Psoas muscle (tissue), 8 donors: Measurements from ENCODE around the gene CASKIN1. TPM values are rescaled to one million over a fixed set of nuclear protein-coding genes. Genes with fewer than 3 reads are reported as not detected.

Experiments used
- ATAC-seq, 4 donors: fragments of 200-7000 bp; cut with Tn5 transposase; one replicate each; pipeline ENCODE4 v1.9.1; 2020; ENCODE audit warnings: moderate library complexity in 3 of 4, mild to moderate bottlenecking in 2 of 4
- DNase-seq, 2 donors: peaks; one replicate each; pipeline ENCODE4 v3.0.0-alpha.2; 2020
- H3K27ac ChIP-seq: fragments of 200-600 bp; one replicate; pipeline ENCODE4 v1.8.0; 2022
- H3K27me3 ChIP-seq, 3 donors: fragments of 200-600 bp in 1 of 3; one replicate each; pipeline versions ENCODE4 v1.6.1 to v1.8.0; 2013 to 2022; ENCODE audit warnings: low read length in 2 of 3, mild to moderate bottlenecking in 2 of 3, moderate library complexity in 1 of 3; ENCODE audit not compliant: insufficient read depth in 3 of 3
- H3K36me3 ChIP-seq, 2 donors: fragments of 200-600 bp in 1 of 2; one replicate each; pipeline versions ENCODE4 v1.6.1 to v1.8.0; 2013 to 2022; ENCODE audit warnings: low read depth in 1 of 2, mild to moderate bottlenecking in 1 of 2, moderate library complexity in 1 of 2; ENCODE audit not compliant: insufficient read depth in 1 of 2
- H3K4me1 ChIP-seq: fragments of 200-600 bp; one replicate; pipeline ENCODE4 v1.8.0; 2022
- H3K4me3 ChIP-seq: fragments of 200-600 bp; one replicate; pipeline ENCODE4 v1.8.0; 2022; ENCODE audit warnings: mild to moderate bottlenecking
- H3K9me3 ChIP-seq: fragments of 200-600 bp; one replicate; pipeline ENCODE4 v1.8.0; 2022
- WGBS, 3 donors: extraction: QIAGEN DNeasy Blood & Tissue Kit; methylation state at CpG; one replicate each; pipeline versions ENCODE4 v1.1.6 to v1.1.7; 2013; 5-methylcytosine and 5-hydroxymethylcytosine counted together
- intact Hi-C, 2 donors: fragments of 100-400 bp; cut with DNase I; formaldehyde crosslinking; loops; one replicate each; pipeline versions ENCODE4 v1.11.0 to v1.14.2; 2022
- polyA plus RNA-seq, 3 donors: library from polyadenylated mRNA; stranded (reverse); fragments of 200-250 nt; gene quantifications; one replicate each; pipeline ENCODE4 v1.2.3, GENCODE V29; 2013
- total RNA-seq, 4 donors: library from RNA; stranded (reverse); fragmentation: NEBNext Ultra II Directional in 2 of 4; extraction: Animal tissue kit (Norgen Biotek cat#: 25700) in 2 of 4; gene quantifications; one replicate each; pipeline versions ENCODE4 v1.2.1 to v1.2.4, GENCODE V29; 2021 to 2023
- TF ChIP-seq, protein P1 (sequence below): fragments of 200-600 bp; IDR thresholded peaks from one replicate; pipeline ENCODE4 v1.8.0; 2022; ENCODE audit warnings: antibody characterized with exemption
- donor health status: healthy with polysubstance abuse.
- donor health status: DM: no; HTN: no; CAD: no; lungs with moderate emphysema.
- donor health status: Bipolar disorder and iron deficiency.
- donor health status: healthy.
- donor health status: DM: yes; HTN: yes; CAD: no.
- donor health status: DM: no; HTN: no; CAD: no.
- donor health status: DM: no; HTN: no; CAD: no.
- donor health status: DM: yes; HTN: yes; CAD: no.

CASKIN1 gene
- total and polyA plus RNA-seq, 7 donors = 0.32 to 1.0 (median 0.63) TPM

DNA sequence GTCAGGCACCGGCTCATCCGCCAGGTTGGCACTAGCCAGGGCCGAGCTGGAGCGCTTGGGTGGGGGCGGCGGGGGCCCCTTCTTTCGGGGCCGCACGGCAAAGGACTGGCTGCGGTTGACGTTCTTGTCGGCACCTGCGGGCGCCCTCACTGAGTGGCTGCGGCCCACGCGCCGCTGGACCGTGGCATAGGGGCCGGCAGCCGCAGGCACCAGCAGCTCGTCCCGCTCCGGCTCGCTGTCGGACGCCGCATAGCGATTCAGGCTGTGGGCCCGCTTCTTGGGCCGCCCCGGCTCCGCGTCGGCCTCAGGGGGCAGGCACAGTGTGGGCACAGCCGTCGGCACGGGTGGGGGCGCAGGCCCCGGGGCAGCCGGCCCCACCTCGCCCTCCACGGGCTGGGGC is 15.9 kb downstream of the CASKIN1 start:
- no peak overlapping the region for H3K4me3 ChIP-seq
- H3K4me1 ChIP-seq = no peaks in the 10 kb centered on the region
- H3K27me3 ChIP-seq = no peaks in the 10 kb centered on the region
- H3K27ac ChIP-seq = no peak overlapping the region
- 91 to 94% (median 94%) methylated on average over 36 to 43 of the region's 43 CpGs for WGBS, 3 donors
- DNase-seq = no peak
- no peak for ATAC-seq
- intact Hi-C loops = no loop called here
- TF ChIP-seq, protein P1, sequence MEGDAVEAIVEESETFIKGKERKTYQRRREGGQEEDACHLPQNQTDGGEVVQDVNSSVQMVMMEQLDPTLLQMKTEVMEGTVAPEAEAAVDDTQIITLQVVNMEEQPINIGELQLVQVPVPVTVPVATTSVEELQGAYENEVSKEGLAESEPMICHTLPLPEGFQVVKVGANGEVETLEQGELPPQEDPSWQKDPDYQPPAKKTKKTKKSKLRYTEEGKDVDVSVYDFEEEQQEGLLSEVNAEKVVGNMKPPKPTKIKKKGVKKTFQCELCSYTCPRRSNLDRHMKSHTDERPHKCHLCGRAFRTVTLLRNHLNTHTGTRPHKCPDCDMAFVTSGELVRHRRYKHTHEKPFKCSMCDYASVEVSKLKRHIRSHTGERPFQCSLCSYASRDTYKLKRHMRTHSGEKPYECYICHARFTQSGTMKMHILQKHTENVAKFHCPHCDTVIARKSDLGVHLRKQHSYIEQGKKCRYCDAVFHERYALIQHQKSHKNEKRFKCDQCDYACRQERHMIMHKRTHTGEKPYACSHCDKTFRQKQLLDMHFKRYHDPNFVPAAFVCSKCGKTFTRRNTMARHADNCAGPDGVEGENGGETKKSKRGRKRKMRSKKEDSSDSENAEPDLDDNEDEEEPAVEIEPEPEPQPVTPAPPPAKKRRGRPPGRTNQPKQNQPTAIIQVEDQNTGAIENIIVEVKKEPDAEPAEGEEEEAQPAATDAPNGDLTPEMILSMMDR = no peak
- H3K36me3 ChIP-seq = peaks cover 3 to 29% of the 10 kb centered on the region in 2 donors
- no peaks in the 10 kb centered on the region for H3K9me3 ChIP-seq

DNA sequence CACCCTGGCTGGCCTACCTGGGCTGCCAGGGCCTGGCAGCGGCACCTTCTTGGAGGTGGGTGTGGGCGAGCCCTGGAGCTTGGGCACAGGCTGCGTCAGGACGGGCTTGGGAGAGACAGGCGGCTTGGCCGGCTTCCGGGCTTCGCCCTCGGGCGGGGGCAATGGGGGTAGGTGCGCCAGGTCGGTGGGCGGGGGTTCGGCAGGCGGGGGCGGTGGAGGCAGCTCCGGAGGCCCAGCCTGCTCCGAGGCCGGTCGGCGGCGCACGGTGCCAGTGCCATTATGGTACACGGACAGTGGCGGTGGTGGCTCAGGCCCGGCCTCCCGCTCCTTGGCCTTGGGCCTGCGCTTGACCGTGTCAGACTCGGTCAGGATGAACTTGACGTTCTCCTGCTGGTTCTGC is 16.8 kb downstream of the CASKIN1 start:
- 92 to 94% (median 93%) methylated on average over 22 to 31 of the region's 31 CpGs for WGBS, 3 donors
- no peak for DNase-seq
- Histone ChIP-seq H3K27me3 (no peaks in the 10 kb centered on the region), H3K4me3 (no peak overlapping the region), H3K9me3 (no peaks in the 10 kb centered on the region), H3K4me1 (no peaks in the 10 kb centered on the region), H3K27ac (no peak overlapping the region), H3K36me3 (peaks cover 3 to 38% of the 10 kb centered on the region in 2 donors)
- ATAC-seq = no peak
- TF ChIP-seq, protein P1 = no peak
- intact Hi-C loops = no loop called here

- TF ChIP-seq, protein P1 = no peak
- no peaks in the 10 kb centered on the region for H3K27me3 ChIP-seq
- H3K9me3 ChIP-seq = no peaks in the 10 kb centered on the region
- intact Hi-C loops = no loop called here
- H3K27ac ChIP-seq = no peak overlapping the region
- no peak overlapping the region for H3K4me3 ChIP-seq
- DNase-seq = no peak
- 26 to 44% (median 35%) methylated on average over 26 to 50 of the region's 50 CpGs for WGBS, 3 donors
- H3K36me3 ChIP-seq = peaks cover 3 to 42% of the 10 kb centered on the region in 2 donors
- no peaks in the 10 kb centered on the region for H3K4me1 ChIP-seq
- no peak for ATAC-seq
Measured at GRCh38 chr16:2179107-2179501, 17.3 kb downstream of the CASKIN1 start.

- no peak overlapping the region for H3K27ac ChIP-seq
- WGBS, 3 donors = 31 to 52% (median 33%) methylated on average over 55 to 104 of the region's 106 CpGs
- no peaks in the 10 kb centered on the region for H3K27me3 ChIP-seq
- no peaks in the 10 kb centered on the region for H3K9me3 ChIP-seq
- ATAC-seq (peak; percentile 15 to 77 (median 52)), DNase-seq (no peak)
- H3K36me3 ChIP-seq = peaks cover 3 to 48% of the 10 kb centered on the region in 2 donors
- H3K4me3 ChIP-seq = no peak overlapping the region
- intact Hi-C loops = no loop called here
- TF ChIP-seq, protein P1 = no peak
- no peaks in the 10 kb centered on the region for H3K4me1 ChIP-seq
Measured at GRCh38 chr16:2178321-2179106, 17.9 kb downstream of the CASKIN1 start.
